K562 (cell line): Measurements from ENCODE around the gene UBXN11. TPM values are rescaled to one million over a fixed set of nuclear protein-coding genes. Genes with fewer than 3 reads are reported as not detected.

ENCODE experiments used
- ARID3B ChIP-seq: fragments of 250-450 bp; sonication (Bioruptor Pico); IDR thresholded peaks from 2 replicates; pipeline ENCODE4 v1.4.0; 2020; ENCODE audit warnings: borderline replicate concordance
- CBX1 ChIP-seq: sonication (generic); IDR thresholded peaks from 2 replicates; pipeline ENCODE4 v1.6.1; 2016; ENCODE audit warnings: antibody characterized with exemption, low read depth, mild to moderate bottlenecking
- CCNT2 ChIP-seq: IDR thresholded peaks from 2 replicates; pipeline ENCODE4 v1.6.1; 2011; ENCODE audit warnings: borderline replicate concordance, low read depth, mild to moderate bottlenecking, moderate library complexity, mixed read lengths, low read length; ENCODE audit not compliant: insufficient read length; ENCODE audit errors: extremely low read depth
- CREBBP ChIP-seq: IDR thresholded peaks from one replicate; pipeline ENCODE4 v1.6.1; 2012; ENCODE audit warnings: low read depth, mild to moderate bottlenecking, control low read depth, inconsistent platforms, low read length
- HIVEP1 ChIP-seq: fragments of 250-450 bp; sonication (Bioruptor Pico); IDR thresholded peaks from 2 replicates; pipeline ENCODE4 v1.4.0; 2020; ENCODE audit warnings: mild to moderate bottlenecking
- HNRNPL ChIP-seq: fragments of 200-400 bp; formaldehyde crosslinking; IDR thresholded peaks from 2 replicates; pipeline ENCODE4 v1.6.1; 2017; ENCODE audit warnings: low read depth, mild to moderate bottlenecking, low read length
- SMARCA4 ChIP-seq: fragments of 450-650 bp; IDR thresholded peaks from 2 replicates; pipeline ENCODE4 v1.6.1; 2016
- TSC22D4 ChIP-seq: fragments of 450-650 bp; IDR thresholded peaks from 2 replicates; pipeline ENCODE4 v1.6.1; 2016; ENCODE audit warnings: missing genetic modification characterization, missing biosample characterization, control low read depth
- ZMIZ1 ChIP-seq, 2 experiments: fragments of 150-350 bp in 1 of 2; IDR thresholded peaks; 2 replicates each; pipeline ENCODE4 v1.6.1; 2012 to 2016; ENCODE audit warnings: low read depth in 2 of 2, low read length in 2 of 2, mild to moderate bottlenecking in 1 of 2, moderate library complexity in 1 of 2
- ZNF12 ChIP-seq: sonication (generic); formaldehyde crosslinking; IDR thresholded peaks from 2 replicates; pipeline ENCODE4 v1.4.0; 2020; ENCODE audit warnings: mild to moderate bottlenecking, missing genetic modification reagents
- ZNF3 ChIP-seq: fragments of 250-450 bp; sonication (Bioruptor Pico); IDR thresholded peaks from 2 replicates; pipeline ENCODE4 v1.5.0; 2021; ENCODE audit warnings: mild to moderate bottlenecking, moderate library complexity
- ZNF785 ChIP-seq: fragments of 250-450 bp; sonication (Bioruptor Pico); IDR thresholded peaks from 2 replicates; pipeline ENCODE4 v1.4.0; 2020; ENCODE audit warnings: mild to moderate bottlenecking
- polyA plus RNA-seq, 8 experiments: library from polyadenylated mRNA; depleted of rRNA in 4 of 8; stranded (reverse) in 5 of 8; unstranded in 3 of 8; fragments of >200 nt; fragmentation: Nextera tagmentation in 2 of 8; fragmentation: Illumina TruSeq in 1 of 8; extraction: Ambion mirVana in 2 of 8; extraction: Trizol in 1 of 8; gene quantifications; 2 replicates each; pipeline versions ENCODE4 v1.2.1 to v1.2.3, GENCODE V29; 2011 to 2014; ENCODE audit warnings: inconsistent platforms in 1 of 8, missing spikeins in 1 of 8
- total RNA-seq, 7 experiments: library from RNA; depleted of rRNA in 6 of 7; stranded (reverse); fragments of >200 nt in 6 of 7; fragmentation: Illumina TruSeq in 2 of 7; extraction: Trizol in 2 of 7; gene quantifications; 2 replicates each; pipeline versions ENCODE4 v1.2.1 to v1.2.3, GENCODE V29; 2011 to 2021; ENCODE audit warnings: low replicate concordance in 1 of 7
- TF ChIP-seq, protein P1 (sequence below): fragments of 250-450 bp; sonication (Bioruptor Pico); IDR thresholded peaks from 2 replicates; pipeline ENCODE4 v1.5.0; 2021; ENCODE audit warnings: mild to moderate bottlenecking, moderate library complexity
- TF ChIP-seq, protein P2 (sequence below): IDR thresholded peaks from 2 replicates; pipeline ENCODE4 v1.6.1; 2014; ENCODE audit warnings: antibody characterized with exemption
- TF ChIP-seq, protein P3 (sequence below): sonication (generic); formaldehyde crosslinking; IDR thresholded peaks from 2 replicates; pipeline ENCODE4 v1.8.1; 2023; ENCODE audit warnings: mild to moderate bottlenecking, missing genetic modification reagents, moderate library complexity

The UBXN11 gene
- total and polyA plus RNA-seq, 9 of the 15 experiments (the other 6 are each of a cell fraction or from before 2014, with no cell fraction given), result 0.48 to 34.3 (median 11.3) TPM

- TF ChIP-seq ZNF12 (CRISPR knock-in tag) (no peak), SMARCA4 (no peak), HIVEP1 (CRISPR knock-in tag) (no peak), CBX1 (no peak), ZNF785 (CRISPR knock-in tag) (no peak), CCNT2 (no peak), ZMIZ1 (IDR thresholded peaks at IDR 0.05; ENCODE audit: low read depth in 2 of 2, low read length in 2 of 2) (no peak), TSC22D4 (tag) (no peak), CREBBP (no peak), HNRNPL (no peak), ZNF3 (no peak), ARID3B (CRISPR knock-in tag) (no peak)
- TF ChIP-seq, protein P1, sequence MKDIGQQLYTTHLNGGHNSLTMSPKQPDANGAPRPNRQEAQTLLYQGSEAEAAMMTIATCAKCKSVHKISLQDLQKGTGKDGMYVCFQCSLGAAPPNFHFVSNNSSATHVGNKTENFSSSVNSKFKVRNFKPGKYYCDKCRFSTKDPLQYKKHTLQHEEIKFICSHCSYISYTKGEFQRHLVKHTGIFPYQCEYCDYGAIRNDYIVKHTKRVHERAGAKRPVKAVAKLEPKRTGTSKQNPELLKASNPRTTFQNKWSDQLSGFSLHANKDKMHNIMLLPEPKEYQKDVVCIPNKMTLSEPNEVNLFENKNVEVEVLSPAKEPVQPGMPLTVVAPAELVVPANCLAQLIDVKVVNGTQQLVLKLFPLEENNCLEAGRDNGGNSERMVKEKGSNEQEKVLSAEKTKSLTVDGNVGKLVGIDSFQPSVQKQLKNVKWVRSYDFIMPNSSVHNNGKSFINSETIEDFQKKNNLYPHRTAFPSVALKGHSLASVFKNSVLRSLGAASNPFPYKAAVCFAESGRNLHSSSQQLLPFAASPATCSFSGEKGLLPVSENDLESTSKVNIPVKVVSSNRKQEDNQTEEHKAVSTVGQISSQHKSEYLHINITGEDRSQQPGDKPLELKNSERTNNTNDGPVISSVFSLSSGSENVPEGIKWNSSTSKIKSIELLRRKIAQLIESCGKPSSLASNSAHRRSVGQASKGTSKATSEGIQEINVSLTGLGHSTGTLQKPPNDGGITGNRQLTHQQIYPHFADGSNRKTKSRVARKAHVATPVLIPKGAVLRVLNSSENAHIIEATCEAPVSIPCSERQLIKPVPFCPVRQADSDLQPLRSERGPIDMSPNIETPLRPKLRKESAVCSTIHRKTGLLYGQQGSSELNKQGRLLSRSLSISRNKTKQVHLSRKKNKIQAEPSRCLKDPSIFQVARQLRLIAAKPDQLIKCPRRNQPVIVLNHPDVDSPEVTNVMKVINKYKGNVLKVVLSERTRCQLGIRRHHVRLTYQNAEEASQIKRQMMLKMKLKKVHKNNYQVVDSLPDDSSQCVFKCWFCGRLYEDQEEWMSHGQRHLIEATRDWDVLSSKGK, result no peak
- TF ChIP-seq, protein P2, sequence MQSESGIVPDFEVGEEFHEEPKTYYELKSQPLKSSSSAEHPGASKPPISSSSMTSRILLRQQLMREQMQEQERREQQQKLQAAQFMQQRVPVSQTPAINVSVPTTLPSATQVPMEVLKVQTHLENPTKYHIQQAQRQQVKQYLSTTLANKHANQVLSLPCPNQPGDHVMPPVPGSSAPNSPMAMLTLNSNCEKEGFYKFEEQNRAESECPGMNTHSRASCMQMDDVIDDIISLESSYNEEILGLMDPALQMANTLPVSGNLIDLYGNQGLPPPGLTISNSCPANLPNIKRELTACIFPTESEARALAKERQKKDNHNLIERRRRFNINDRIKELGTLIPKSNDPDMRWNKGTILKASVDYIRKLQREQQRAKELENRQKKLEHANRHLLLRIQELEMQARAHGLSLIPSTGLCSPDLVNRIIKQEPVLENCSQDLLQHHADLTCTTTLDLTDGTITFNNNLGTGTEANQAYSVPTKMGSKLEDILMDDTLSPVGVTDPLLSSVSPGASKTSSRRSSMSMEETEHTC, result no peak
- TF ChIP-seq, protein P3, sequence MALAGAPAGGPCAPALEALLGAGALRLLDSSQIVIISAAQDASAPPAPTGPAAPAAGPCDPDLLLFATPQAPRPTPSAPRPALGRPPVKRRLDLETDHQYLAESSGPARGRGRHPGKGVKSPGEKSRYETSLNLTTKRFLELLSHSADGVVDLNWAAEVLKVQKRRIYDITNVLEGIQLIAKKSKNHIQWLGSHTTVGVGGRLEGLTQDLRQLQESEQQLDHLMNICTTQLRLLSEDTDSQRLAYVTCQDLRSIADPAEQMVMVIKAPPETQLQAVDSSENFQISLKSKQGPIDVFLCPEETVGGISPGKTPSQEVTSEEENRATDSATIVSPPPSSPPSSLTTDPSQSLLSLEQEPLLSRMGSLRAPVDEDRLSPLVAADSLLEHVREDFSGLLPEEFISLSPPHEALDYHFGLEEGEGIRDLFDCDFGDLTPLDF (CRISPR knock-in tag), result no peak
These were observed at the start of gene UBXN11 (continued) for GRCh38 chr1:26306290-26307229.
